Measurements from ENCODE around the gene ACOT6.
"Not testable (repeated sequence)": the region's sequence is repeated elsewhere in the genome, so short reads cannot be mapped to it uniquely, and the experiment has no call there.

ACOT6 gene

GRCh38 chr14:73602994-73603393 is 9.3 kb upstream of the ACOT6 start:
- no peak for DNase-seq

DNA sequence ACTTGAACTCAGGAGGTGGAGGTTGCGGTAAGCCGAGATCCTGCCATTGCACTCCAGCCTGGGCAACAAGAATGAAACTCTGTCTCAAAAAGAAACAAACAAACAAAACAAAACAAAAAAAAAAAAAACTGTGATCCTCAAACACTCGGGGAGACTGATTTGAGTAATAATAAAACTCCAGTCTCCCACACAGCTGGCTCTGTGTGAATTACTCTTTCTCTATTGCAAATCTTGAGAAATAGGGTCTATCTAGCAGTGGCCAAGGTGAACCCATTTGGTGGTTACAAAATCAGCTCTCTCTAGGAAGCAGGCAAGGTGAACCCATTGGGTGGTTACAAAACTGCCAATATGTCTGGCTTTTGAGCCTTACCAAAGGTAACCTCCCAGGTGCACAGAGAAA is 6.0 kb upstream of the ACOT6 start:
- DNase-seq, result no peak

- no peak for DNase-seq
Observed at GRCh38 chr14:73607241-73607640, 5.1 kb upstream of the ACOT6 start.

DNA sequence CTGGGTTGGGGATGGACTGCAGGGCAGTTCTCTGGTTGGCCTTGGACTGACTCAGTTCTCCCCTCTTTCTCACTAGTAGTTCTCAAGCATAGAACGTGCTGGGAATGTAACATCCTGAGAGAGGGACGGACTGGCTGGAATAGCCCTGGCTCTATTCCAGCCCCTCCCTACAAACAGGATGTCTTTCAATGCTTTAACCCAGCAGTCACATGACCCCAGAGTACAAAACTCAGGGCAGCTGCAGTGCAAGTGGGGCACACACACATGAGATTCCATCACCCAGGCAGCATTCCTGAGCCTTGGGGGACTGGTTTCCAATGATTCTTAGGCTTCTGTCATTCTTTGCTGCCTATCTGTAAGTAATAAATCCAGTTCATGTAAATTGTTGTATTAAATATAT is 1.6 kb upstream of the ACOT6 start:
- no peak for DNase-seq

- DNase-seq, result no peak
Observed at GRCh38 chr14:73613046-73613383, 698 bp downstream of the ACOT6 start.

DNA sequence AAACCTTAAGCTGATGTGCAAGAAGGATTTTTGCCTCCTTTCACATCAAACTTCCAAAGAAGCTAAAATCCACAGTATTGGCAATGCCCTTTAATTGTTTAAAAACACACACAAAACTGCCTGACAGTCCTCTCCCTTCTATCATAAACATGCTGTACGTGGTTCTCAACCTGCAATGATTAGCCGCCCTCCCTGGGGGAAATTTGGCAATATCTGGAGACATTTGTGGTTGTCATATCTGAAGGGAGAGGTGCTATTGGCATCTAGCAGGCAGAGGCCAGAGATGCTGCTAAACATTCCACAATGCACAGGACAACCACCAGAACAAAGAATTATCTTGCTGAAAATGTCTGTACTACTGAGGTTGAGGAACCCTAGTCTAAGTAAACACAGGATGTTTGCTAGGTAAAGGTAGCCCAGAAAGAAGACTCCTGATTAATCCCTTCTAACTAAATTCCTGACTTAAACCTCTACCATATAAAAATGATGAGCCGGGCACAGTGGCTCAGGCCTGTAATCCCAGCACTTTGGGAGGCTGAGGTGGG is 1.2 kb downstream of the ACOT6 start:
- no peak for DNase-seq

DNA sequence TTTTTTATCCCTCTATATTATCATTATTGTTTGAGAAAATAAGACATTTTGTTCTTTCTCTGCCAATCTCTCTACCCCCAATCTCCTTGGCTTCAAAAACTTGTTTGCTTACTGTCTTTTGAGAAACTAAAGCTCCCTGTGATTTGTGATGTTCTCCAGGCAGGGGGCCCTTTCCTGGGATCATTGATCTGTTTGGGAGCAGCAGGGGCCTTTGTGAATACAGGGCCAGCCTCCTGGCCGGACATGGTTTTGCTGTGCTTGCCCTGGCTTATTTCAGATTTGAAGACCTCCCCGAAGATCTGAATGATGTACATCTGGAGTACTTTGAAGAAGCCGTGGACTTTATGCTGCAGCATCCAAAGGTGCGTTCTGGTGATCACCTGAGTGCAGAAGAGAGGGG is 4.5 kb downstream of the ACOT6 start:
- DNase-seq, result no peak

- DNase-seq, result no peak
Observed at GRCh38 chr14:73619524-73619923, 7.2 kb downstream of the ACOT6 start.

DNA sequence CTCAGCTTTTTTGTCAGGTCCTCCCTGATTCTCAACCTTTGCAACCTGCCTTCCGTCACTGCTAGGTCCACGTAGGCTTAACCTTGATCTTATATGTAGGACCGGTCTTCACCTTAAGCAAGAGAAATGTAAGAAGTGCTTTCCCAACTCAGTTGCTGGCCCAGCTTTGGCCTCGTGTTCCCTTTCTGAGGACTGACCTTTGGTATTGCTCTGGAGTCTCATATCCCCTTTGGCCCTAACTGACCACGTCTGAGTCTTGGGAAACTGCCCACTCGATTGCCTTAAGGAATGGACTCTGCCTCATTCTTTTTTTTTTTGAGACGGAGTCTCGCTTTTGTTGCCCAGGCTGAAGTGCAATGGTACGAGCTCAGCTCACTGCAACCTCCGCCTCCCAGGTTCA is 8.0 kb downstream of the ACOT6 start:
- DNase-seq, result no peak

- DNase-seq, result no peak
Observed at GRCh38 chr14:73623504-73624054, 11.3 kb downstream of the ACOT6 start.

DNA sequence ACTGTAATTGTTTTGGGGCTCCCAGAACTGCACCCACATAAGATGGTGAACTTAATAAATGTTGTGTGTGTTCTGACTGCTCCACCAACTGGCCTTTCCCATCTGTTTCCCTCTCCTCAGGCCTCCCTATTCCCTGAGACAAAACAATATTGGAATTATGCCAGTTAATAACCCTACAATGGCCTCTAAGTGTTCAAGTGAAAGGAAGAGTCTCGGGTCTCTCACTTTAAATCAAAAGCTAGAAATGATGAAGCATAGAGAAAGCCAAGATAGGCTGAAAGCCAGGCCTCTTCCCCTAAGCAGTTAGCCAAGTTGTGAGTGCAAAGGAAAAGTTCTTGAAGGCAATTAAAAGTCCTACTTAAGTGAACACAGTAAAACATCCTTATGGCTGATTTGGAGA is 13.4 kb downstream of the ACOT6 start:
- no peak for DNase-seq

DNA sequence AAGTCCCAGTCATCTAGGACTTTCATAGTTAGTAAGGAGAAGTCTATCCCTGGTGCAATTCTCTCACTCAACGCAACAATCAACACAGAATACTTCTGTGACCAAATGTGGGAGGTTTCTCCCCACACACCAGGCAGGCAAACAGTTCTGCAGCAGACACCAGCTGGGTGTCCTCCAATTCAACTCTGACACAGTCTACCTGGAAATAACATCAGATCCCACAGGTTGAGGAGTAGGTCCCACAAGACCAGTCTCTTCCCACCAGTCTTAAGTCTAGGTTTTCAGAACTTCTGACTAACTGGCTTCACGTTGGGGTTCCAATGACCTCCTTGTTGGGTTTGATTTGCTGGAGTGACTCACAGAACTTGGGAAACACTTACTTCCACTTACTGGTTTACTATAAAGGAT is 14.8 kb downstream of the ACOT6 start:
- DNase-seq, result peak; percentile 37

- no peak for DNase-seq
Observed at GRCh38 chr14:73630009-73630780, 17.9 kb downstream of the ACOT6 start.

DNA sequence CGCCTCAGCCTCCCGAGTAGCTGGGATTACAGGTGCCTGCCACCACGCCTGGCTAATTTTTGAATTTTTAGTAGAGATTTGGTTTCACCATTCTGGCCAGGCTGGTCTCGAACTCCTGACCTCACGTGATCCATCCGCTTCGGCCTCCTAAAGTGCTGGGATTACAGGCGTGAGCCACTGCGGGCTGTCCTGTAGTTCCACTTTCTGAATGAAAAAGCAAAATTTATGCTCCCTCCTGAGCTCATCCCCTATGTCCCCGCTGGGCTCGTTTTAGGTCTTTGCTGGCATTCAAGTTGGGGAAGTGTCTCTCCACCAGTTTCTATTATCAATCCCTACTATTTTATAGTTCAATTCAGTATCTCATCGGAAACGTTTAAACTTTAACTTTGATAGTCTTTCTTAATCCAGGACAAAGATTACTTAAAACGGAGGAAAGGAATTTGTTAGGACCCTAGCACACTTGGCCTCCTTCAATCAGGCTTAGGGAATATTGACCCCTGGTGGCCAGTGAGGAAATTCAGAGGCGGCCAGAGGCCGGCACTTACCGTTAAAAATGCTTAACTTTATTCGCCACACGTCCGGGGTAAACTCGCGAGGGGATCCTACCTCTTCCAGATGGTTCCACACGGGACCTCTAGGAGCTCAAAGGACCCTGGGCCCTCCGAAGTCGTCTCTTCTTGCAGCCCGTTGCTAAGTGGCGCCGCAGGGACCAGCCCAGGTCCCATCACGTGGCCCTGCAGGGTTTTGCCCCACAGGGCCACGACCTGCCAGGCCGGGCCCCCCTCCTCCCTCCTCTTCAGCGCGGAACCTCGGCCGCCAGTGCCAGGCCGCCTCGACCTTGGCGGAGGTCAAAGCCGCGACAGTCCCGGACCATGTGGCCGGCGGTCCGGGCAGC is 21.0 kb downstream of the ACOT6 start:
- DNase-seq, result peak; percentile 60

- no peak for DNase-seq
Observed at GRCh38 chr14:73634011-73634833, 21.9 kb downstream of the ACOT6 start.

DNA sequence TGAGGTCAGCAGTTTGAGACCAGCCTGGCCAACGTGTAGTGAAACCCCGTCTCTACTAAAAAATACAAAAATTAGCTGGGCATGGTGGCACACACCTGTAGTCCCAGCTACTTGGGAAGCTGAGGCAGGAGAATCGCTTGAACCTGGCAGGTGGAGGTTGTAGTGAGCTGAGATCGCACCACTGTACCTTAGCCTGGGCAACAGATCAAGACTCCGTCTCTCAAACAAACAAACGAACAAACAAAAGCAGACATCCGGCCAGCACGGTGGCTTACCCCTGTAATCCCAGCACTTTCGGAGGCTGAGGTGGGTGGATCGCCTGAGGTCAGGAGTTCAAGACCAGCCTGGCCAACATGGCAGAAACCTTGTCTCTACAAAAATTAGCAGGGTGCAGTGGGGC is 24.0 kb downstream of the ACOT6 start:
- not testable (repeated sequence) for DNase-seq

GRCh38 chr14:73637830-73638229 is 25.5 kb downstream of the ACOT6 start:
- no peak for DNase-seq

DNA sequence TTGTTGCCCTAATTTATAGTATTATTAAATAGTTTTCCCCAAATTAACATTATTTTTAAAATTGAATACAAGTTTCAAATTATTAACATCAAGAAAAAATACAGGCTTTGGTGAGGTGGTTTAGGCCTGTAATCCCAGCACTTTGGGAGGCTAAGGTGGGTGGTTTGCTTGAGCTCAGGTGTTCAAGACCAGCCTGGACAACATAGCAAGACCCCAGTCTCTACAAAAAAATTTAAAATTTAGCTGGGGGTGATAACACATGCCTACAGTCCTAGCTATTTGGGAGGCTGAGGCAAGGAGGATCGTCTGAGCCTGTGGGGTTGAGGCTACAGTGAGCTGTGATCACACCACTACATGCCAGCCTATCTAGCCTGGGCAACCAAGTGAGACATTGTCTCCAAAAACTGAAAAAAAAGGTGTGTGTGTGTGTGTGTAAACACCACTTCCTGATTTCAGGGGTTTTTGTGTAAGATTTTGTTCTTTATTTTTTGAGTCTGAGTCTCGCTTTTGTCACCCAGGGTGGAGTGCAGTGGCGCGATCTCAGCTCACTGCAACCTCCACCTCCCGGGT is 28.6 kb downstream of the ACOT6 start:
- DNase-seq, result no peak

DNA sequence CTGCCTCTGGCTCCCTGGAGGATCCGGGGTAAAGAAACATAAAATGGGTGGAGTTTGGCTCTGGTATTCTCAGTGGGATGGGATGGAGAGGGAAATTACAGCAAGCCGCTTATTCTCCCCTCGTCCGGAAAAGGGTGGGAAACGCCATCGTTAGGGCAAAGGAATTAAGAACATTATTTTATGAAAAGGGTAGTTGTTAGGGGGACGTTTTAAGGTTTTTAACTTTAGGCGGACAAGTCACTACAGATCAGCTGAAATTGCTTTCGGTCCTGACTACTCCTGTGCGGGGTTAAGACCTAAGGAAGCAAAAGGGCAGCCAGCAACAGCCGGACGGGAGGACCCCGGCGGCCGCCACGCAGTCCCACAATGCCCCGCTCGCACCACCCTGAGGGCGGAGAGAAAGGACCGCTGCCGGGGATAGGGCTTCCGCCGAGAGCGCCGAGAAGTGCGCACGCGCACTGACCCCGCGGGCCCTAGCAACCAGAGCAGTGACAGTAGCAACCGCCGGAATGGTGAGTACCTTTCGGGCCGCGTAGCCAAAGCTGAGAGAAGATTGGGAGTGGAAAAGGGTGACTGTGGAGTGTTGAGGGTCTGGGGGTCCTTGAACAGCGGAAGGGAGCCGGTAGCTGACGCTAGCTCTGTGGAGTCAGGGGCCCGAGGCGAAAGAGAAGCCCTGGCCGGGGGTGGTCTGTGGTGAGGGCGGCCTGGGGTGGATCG is 32.4 kb downstream of the ACOT6 start, which contains the start of gene DNAL1:
Gene DNAL1, plus strand, starts transcription at position 456 of the 717 bp plus-strand sequence. Its CDS starts 54 bp downstream, at position 510.
- peak; percentile 92 for DNase-seq

DNA sequence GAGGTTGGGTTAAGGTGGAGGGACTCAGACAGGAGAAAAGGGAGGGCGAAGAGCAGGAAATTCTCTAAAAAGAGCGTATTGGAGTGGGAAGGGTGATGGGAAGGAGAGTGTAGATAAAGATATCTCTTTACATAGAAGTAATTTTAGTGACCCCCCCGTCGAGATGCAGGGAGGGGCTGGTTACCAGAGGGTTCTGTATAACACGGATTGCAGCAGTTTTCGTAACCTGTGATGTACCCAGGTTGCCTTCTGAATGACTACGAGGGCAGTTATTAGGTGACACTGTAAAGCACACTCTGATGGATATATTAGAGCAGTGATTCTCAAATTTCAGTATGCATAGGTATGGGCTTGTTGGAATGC is 32.9 kb downstream of the ACOT6 start:
- DNase-seq, result no peak

DNA sequence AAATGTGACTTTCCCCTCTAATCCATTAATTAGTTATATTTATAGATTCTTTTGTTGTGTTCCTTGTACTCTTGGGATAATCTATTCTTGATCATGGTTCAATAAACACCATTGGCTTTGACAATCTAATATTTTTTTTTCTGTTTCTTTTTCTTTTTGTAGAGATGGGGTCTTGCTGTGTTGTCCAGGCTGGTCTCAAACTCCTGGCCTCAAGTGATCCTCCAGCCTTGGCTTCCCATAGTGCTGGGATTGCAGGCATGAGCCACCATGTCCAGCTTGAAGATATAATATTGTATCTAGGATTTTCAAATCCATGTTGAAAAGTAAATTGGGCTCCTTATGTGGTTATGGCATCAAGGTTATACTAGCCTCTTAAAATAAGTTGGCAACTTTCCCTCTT is 38.7 kb downstream of the ACOT6 start:
- DNase-seq, result no peak

DNA sequence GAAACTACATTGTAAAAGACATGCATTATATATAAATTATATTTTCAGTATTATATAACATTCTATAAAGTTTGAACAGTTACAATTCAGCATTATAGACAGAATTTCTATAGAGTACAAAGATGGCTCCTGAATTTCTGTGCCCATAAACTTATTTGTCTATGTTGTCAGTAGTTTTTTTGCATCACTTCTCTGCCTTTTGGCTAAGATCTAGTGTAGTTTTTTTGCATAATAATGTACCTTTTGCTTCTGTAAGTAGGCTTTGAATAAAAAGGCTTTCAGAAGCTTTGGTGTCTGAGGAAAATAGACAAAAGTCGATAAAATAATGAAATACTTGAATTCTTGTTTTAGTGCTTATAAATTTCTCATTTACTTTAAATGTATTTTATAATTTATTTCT is 43.5 kb downstream of the ACOT6 start:
- no peak for DNase-seq
